Cerebellar cortex (tissue), 1 donor: Measurements from ENCODE around the gene ZNF837.
A peak's percentile ranks its signal among the peaks of the same experiment; 100 is the strongest.

Experiments
- DNase-seq: peaks from one replicate; pipeline ENCODE4 v3.0.0-alpha.2; 2015; ENCODE audit warnings: low spot score

The ZNF837 gene

GRCh38 chr19:58372311-58373133, 8.3 kb downstream of the ZNF837 start:
- no peak for DNase-seq

- DNase-seq, result no peak
Measured at GRCh38 chr19:58368561-58369360, 12.1 kb downstream of the ZNF837 start.

- no peak for DNase-seq
Measured at GRCh38 chr19:58367698-58368454, 13.0 kb downstream of the ZNF837 start.

- no peak for DNase-seq
Measured at GRCh38 chr19:58366585-58367430, 14.0 kb downstream of the ZNF837 start.

GRCh38 chr19:58364146-58364545, 16.7 kb downstream of the ZNF837 start:
- DNase-seq, result no peak

GRCh38 chr19:58362272-58362994, 18.4 kb downstream of the ZNF837 start, which contains the start of gene ZNF497:
TSS of gene ZNF497 (minus strand) at chr19:58362751. CDS start at chr19:58357635, 5,116 bp downstream.
- peak; percentile 94 for DNase-seq

- DNase-seq, result no peak
Measured at GRCh38 chr19:58361900-58362271, 18.9 kb downstream of the ZNF837 start.

- DNase-seq, result no peak
Measured at GRCh38 chr19:58357481-58358145, 23.2 kb downstream of the ZNF837 start.

- no peak for DNase-seq
Measured at GRCh38 chr19:58356766-58357480, 23.9 kb downstream of the ZNF837 start.

- DNase-seq, result no peak
Measured at GRCh38 chr19:58355908-58356765, 24.7 kb downstream of the ZNF837 start.

- DNase-seq, result no peak
Measured at GRCh38 chr19:58355215-58355796, 25.5 kb downstream of the ZNF837 start.

- no peak for DNase-seq
Measured at GRCh38 chr19:58354478-58355030, 26.3 kb downstream of the ZNF837 start.

GRCh38 chr19:58353717-58354477, 26.9 kb downstream of the ZNF837 start:
- DNase-seq, result no peak

GRCh38 chr19:58352760-58353671, 27.8 kb downstream of the ZNF837 start, which contains the start of gene A1BG:
TSS of gene A1BG (minus strand) at chr19:58353492. CDS start at chr19:58353437, 55 bp downstream.
- DNase-seq, result no peak

GRCh38 chr19:58351990-58352755, 28.7 kb downstream of the ZNF837 start:
- DNase-seq, result no peak
